Endothelial cell of umbilical vein (primary cell): ENCODE measurements around the gene SIAH3. TPM values are rescaled to one million over a fixed set of nuclear protein-coding genes. Genes with fewer than 3 reads are reported as not detected.

Experiments
- BruUV-seq: library from RNA; stranded (reverse); fragments of 400-500 nt; replicated peaks from 2 replicates; lab custom pipeline; 2021; lab: Mats Ljungman, UMichigan
- CTCF ChIA-PET: fragments of 300-600, 350-600 bp; sonication (Branson Sonifier 250); formaldehyde crosslinking; loops from one replicate; lab custom pipeline; 2021; ENCODE audit warnings: antibody characterized with exemption, inconsistent platforms; lab: Charles Lee
- POLR2A ChIA-PET: fragments of 300-600, 350-600 bp; sonication (Branson Sonifier 250); formaldehyde crosslinking; loops from one replicate; lab custom pipeline; 2021; ENCODE audit warnings: antibody characterized with exemption, inconsistent platforms; lab: Charles Lee
- DNase-seq: peaks from one replicate; pipeline ENCODE4 v3.0.0-alpha.2; 2011; ENCODE audit warnings: low read depth, low spot score
- FAIRE-seq: peaks from 2 replicates; lab custom pipeline; 2011; peaks lifted over from hg19 to GRCh38; lab: Jason Lieb, UNC
- H2AFZ ChIP-seq: 2 replicates; pipeline ENCODE4 v1.6.0; 2012; ENCODE audit warnings: low read depth, low read length, control low read depth, inconsistent platforms
- H3K27ac ChIP-seq: 2 replicates; pipeline ENCODE4 v1.5.1; 2011; ENCODE audit warnings: low read depth, mild to moderate bottlenecking, control low read depth, low read length, moderate library complexity; ENCODE audit not compliant: insufficient read depth
- H3K27me3 ChIP-seq, 2 experiments: 2 replicates each; pipeline versions ENCODE4 v1.6.0 to v1.6.1; 2011; ENCODE audit warnings: low read length in 2 of 2, mixed read lengths in 1 of 2; ENCODE audit not compliant: control insufficient read depth in 2 of 2, insufficient read depth in 2 of 2
- H3K36me3 ChIP-seq, 2 experiments: 2 replicates in 1 of 2; 3 replicates in 1 of 2; pipeline ENCODE4 v1.5.1; 2011; ENCODE audit warnings: low read length in 2 of 2, mild to moderate bottlenecking in 1 of 2, moderate library complexity in 1 of 2; ENCODE audit not compliant: control insufficient read depth in 2 of 2, insufficient read depth in 2 of 2; ENCODE audit errors: extremely low read depth in 1 of 2
- H3K4me1 ChIP-seq: 3 replicates; pipeline ENCODE4 v1.5.1; 2011; ENCODE audit warnings: mild to moderate bottlenecking, low read length; ENCODE audit not compliant: control insufficient read depth, insufficient read depth; ENCODE audit errors: extremely low read depth
- H3K4me2 ChIP-seq: 2 replicates; pipeline ENCODE4 v1.6.1; 2011; ENCODE audit warnings: low read length, control low read depth, mixed read lengths; ENCODE audit not compliant: insufficient read depth
- H3K4me3 ChIP-seq, 3 experiments: fragments of 200-600 bp in 1 of 3; sonication (generic), shearing (Covaris generic) in 1 of 3; replicated peaks in 1 of 3; 2 replicates each; pipeline ENCODE4 v1.5.1; 2011 to 2016; ENCODE audit warnings: control low read depth in 3 of 3, low read length in 3 of 3, mild to moderate bottlenecking in 2 of 3, inconsistent platforms in 1 of 3, low read depth in 1 of 3, moderate library complexity in 1 of 3; ENCODE audit not compliant: insufficient read depth in 1 of 3
- H3K79me2 ChIP-seq: 2 replicates; pipeline ENCODE4 v1.6.0; 2012; ENCODE audit warnings: low read length, inconsistent platforms; ENCODE audit not compliant: control insufficient read depth, insufficient read depth
- H3K9ac ChIP-seq: replicated peaks from 2 replicates; pipeline ENCODE3; 2011; ENCODE audit warnings: low read length, control low read depth; ENCODE audit not compliant: insufficient read depth; ENCODE audit errors: extremely low read depth
- H3K9me1 ChIP-seq: replicated peaks from 3 replicates; pipeline ENCODE4 v1.6.0; 2011; ENCODE audit warnings: mild to moderate bottlenecking, low read length; ENCODE audit not compliant: control insufficient read depth, insufficient read depth; ENCODE audit errors: extremely low read depth
- H3K9me3 ChIP-seq: replicated peaks from 2 replicates; pipeline ENCODE4 v1.5.1; 2012; ENCODE audit warnings: low read length, inconsistent platforms; ENCODE audit not compliant: control insufficient read depth, insufficient read depth
- H4K20me1 ChIP-seq: replicated peaks from 2 replicates; pipeline ENCODE3; 2011; ENCODE audit warnings: mild to moderate bottlenecking, low read length; ENCODE audit not compliant: control insufficient read depth, insufficient read depth; ENCODE audit errors: extremely low read depth
- CTCF ChIP-seq, 2 donors: IDR thresholded peaks; 1 replicate in 1 of 2; 2 replicates in 1 of 2; pipeline ENCODE4 v1.5.1; 2011; ENCODE audit warnings: low read length in 2 of 2, mild to moderate bottlenecking in 2 of 2, moderate library complexity in 2 of 2, control low read depth in 1 of 2, inconsistent platforms in 1 of 2, low read depth in 1 of 2; ENCODE audit not compliant: insufficient read depth in 1 of 2; ENCODE audit errors: extremely low read depth in 1 of 2
- EZH2 ChIP-seq: IDR thresholded peaks from 2 replicates; pipeline ENCODE4 v1.6.1; 2012; ENCODE audit warnings: borderline replicate concordance, low read depth, mild to moderate bottlenecking, moderate library complexity, low read length, inconsistent platforms; ENCODE audit not compliant: severe bottlenecking
- FOS ChIP-seq: IDR thresholded peaks from 2 replicates; pipeline ENCODE4 v1.6.1; 2011; ENCODE audit warnings: mild to moderate bottlenecking, low read length, moderate library complexity, borderline replicate concordance; ENCODE audit not compliant: insufficient read depth
- GATA2 ChIP-seq: IDR thresholded peaks from 2 replicates; pipeline ENCODE4 v1.7.0; 2011; ENCODE audit warnings: low read depth, mild to moderate bottlenecking, moderate library complexity, mixed read lengths, low read length; ENCODE audit not compliant: insufficient read length, insufficient read depth
- JUN ChIP-seq: IDR thresholded peaks from 2 replicates; pipeline ENCODE4 v1.6.1; 2011; ENCODE audit warnings: borderline replicate concordance, low read depth; ENCODE audit not compliant: insufficient read length, insufficient read depth
- MAX ChIP-seq: IDR thresholded peaks from 2 replicates; pipeline ENCODE4 v1.6.1; 2011; ENCODE audit not compliant: insufficient read depth, insufficient read length
- MYC ChIP-seq: IDR thresholded peaks from one replicate; pipeline ENCODE4 v1.6.1; 2011; ENCODE audit warnings: mild to moderate bottlenecking, low read depth, low read length
- POLR2AphosphoS5 ChIP-seq: IDR thresholded peaks from 2 replicates; pipeline ENCODE4 v1.6.1; 2012; ENCODE audit warnings: low read depth, mild to moderate bottlenecking, control low read depth, low read length, moderate library complexity; ENCODE audit not compliant: insufficient read depth
- dilution Hi-C: fragments of 300-500 bp; cut with MboI; formaldehyde crosslinking; loops from one replicate; pipeline ENCODE4 v1.15.0; 2019; ENCODE audit warnings: low sequenced_read_pairs; ENCODE audit not compliant: extremely low pct_ligation_motif_present
- intact Hi-C: fragments of 100-400 bp; cut with micrococcal nuclease; formaldehyde crosslinking; loops from one replicate; pipeline ENCODE4 v1.10.0; 2022
- polyA plus RNA-seq, 4 experiments: library from polyadenylated mRNA; depleted of rRNA in 3 of 4; stranded (reverse) in 3 of 4; unstranded in 1 of 4; fragments of >200 nt; gene quantifications; 2 replicates each; pipeline versions ENCODE4 v1.2.1 to v1.2.3, GENCODE V29; 2011 to 2012; ENCODE audit warnings: missing spikeins in 1 of 4
- total RNA-seq: library from RNA; stranded (reverse); gene quantifications from 2 replicates; pipeline ENCODE4 v1.2.3, GENCODE V29; 2021

Gene SIAH3
- total and polyA plus RNA-seq, 2 donors (not counting 3 experiments of a cell fraction or from before 2014, with no cell fraction given), result 0.03 TPM; not detected in 1

- Histone ChIP-seq H4K20me1 (no peaks in the 10 kb centered on the region), H3K27ac (no peak overlapping the region), H3K4me3 (no peak overlapping the region), H2AFZ (no peak overlapping the region), H3K79me2 (no peaks in the 10 kb centered on the region), H3K4me1 (no peaks in the 10 kb centered on the region), H3K27me3 (no peaks in the 10 kb centered on the region), H3K9me3 (no peaks in the 10 kb centered on the region), H3K9ac (no peak overlapping the region), H3K4me2 (no peak overlapping the region), H3K9me1 (no peaks in the 10 kb centered on the region), H3K36me3 (no peaks in the 10 kb centered on the region)
- DNase-seq (no peak), FAIRE-seq (no peak)
- dilution Hi-C loops (no loop called here), intact Hi-C loops (no loop called here)
- no peak for TF ChIP-seq GATA2
- TF ChIP-seq MYC, result no peak
- no peak for TF ChIP-seq POLR2AphosphoS5
- no peak for TF ChIP-seq CTCF (IDR thresholded peaks at IDR 0.05; ENCODE audit: extremely low read depth in 1 of 2, insufficient read depth in 1 of 2, low read depth in 1 of 2, low read length in 2 of 2)
- TF ChIP-seq EZH2, result no peak
- ChIA-PET POLR2A (no interaction called here), CTCF (no interaction called here)
- BruUV-seq, result no TSS peak
Observed at GRCh38 chr13:45775401-45775963, 76.1 kb downstream of the SIAH3 start.

- Histone ChIP-seq H3K9me1 (no peaks in the 10 kb centered on the region), H3K79me2 (no peaks in the 10 kb centered on the region), H3K4me2 (no peak overlapping the region), H2AFZ (no peak overlapping the region), H3K27ac (no peak overlapping the region), H3K36me3 (no peaks in the 10 kb centered on the region), H3K4me3 (no peak overlapping the region), H3K27me3 (no peaks in the 10 kb centered on the region), H3K9me3 (no peaks in the 10 kb centered on the region), H3K9ac (no peak overlapping the region), H3K4me1 (no peaks in the 10 kb centered on the region), H4K20me1 (no peaks in the 10 kb centered on the region)
- intact Hi-C loops, result no loop called here
- CTCF ChIA-PET, result no interaction called here
- BruUV-seq, result no TSS peak
- FAIRE-seq, result no peak
- DNase-seq, result no peak
- POLR2A ChIA-PET, result no interaction called here
- TF ChIP-seq FOS, result no peak
- TF ChIP-seq POLR2AphosphoS5, result no peak
- no peak for TF ChIP-seq CTCF (IDR thresholded peaks at IDR 0.05; ENCODE audit: extremely low read depth in 1 of 2, insufficient read depth in 1 of 2, low read depth in 1 of 2, low read length in 2 of 2)
- TF ChIP-seq JUN, result no peak
- TF ChIP-seq EZH2, result no peak
- TF ChIP-seq MYC, result no peak
- no peak for TF ChIP-seq MAX
- dilution Hi-C loops, result no loop called here
Observed at GRCh38 chr13:45773944-45774343, 77.6 kb downstream of the SIAH3 start.
